Calu3 (cell line): ENCODE measurements around the gene QPRT. TPM values are rescaled to one million over a fixed set of nuclear protein-coding genes. Genes with fewer than 3 reads are reported as not detected.
A peak's percentile ranks its signal among the peaks of the same experiment; 100 is the strongest.
"Not testable (repeated sequence)": the region's sequence is repeated elsewhere in the genome, so short reads cannot be mapped to it uniquely, and the experiment has no call there.

Source experiments
- Bru-seq: library from RNA; stranded (reverse); fragments of 400-500 nt; gene quantifications from one replicate; lab custom pipeline; 2021; lab: Mats Ljungman, UMichigan
- BruChase-seq, 2 experiments: library from RNA; stranded (reverse); fragments of 400-500 nt; gene quantifications; one replicate each; lab custom pipeline; 2021; lab: Mats Ljungman, UMichigan
- BruUV-seq: library from RNA; stranded (reverse); fragments of 400-500 nt; replicated peaks from 2 replicates; lab custom pipeline; 2021; lab: Mats Ljungman, UMichigan
- CTCF ChIA-PET: fragments of 300-600 bp; sonication (Branson Sonifier 250); formaldehyde crosslinking; loops from one replicate; lab custom pipeline; 2022; ENCODE audit warnings: antibody characterized with exemption; lab: Charles Lee
- DNase-seq: peaks from one replicate; pipeline ENCODE4 v3.0.0; 2022
- H3K27ac Mint-ChIP-seq: one replicate; pipeline ENCODE4 v1.8.0; 2022; ENCODE audit warnings: mixed read lengths; ENCODE audit not compliant: unreplicated experiment
- H3K27me3 Mint-ChIP-seq: one replicate; pipeline ENCODE4 v1.8.0; 2022; ENCODE audit warnings: mixed read lengths; ENCODE audit not compliant: unreplicated experiment
- H3K36me3 Mint-ChIP-seq: one replicate; pipeline ENCODE4 v1.8.0; 2022; ENCODE audit warnings: mild to moderate bottlenecking, moderate library complexity, mixed read lengths; ENCODE audit not compliant: insufficient read depth, unreplicated experiment
- H3K4me1 Mint-ChIP-seq: one replicate; pipeline ENCODE4 v1.8.0; 2022; ENCODE audit warnings: mild to moderate bottlenecking, low read depth, mixed read lengths; ENCODE audit not compliant: unreplicated experiment
- H3K4me3 Mint-ChIP-seq: one replicate; pipeline ENCODE4 v1.8.0; 2022; ENCODE audit warnings: mild to moderate bottlenecking, low read depth, moderate library complexity, mixed read lengths; ENCODE audit not compliant: unreplicated experiment
- H3K9me3 Mint-ChIP-seq: one replicate; pipeline ENCODE4 v1.8.0; 2022; ENCODE audit warnings: low read depth, mixed read lengths; ENCODE audit not compliant: unreplicated experiment
- CTCF ChIP-seq: fragments of 200-600 bp; IDR thresholded peaks from one replicate; pipeline ENCODE4 v1.8.0; 2022; ENCODE audit warnings: antibody characterized with exemption; ENCODE audit not compliant: unreplicated experiment
- intact Hi-C: fragments of 100-400 bp; cut with micrococcal nuclease; formaldehyde crosslinking; loops from one replicate; pipeline ENCODE4 v1.10.0; 2022; ENCODE audit not compliant: unreplicated experiment
- long read RNA-seq: library from polyadenylated mRNA; stranded (forward); transcript quantifications from one replicate; pipeline ENCODE4 v2.0.0, GENCODE V29; 2022
- total RNA-seq: library from RNA; stranded (reverse); gene quantifications from 2 replicates; pipeline ENCODE4 v1.2.3, GENCODE V29; 2022

The QPRT gene
- total RNA-seq (4.6 and 7.5 TPM in 2 replicates), Bru-seq, nascent RNA (percentile 37 among the genes with signal in this experiment), BruChase-seq, experiment 1, labeled RNA remaining after a 6-hour chase (percentile 46 among the genes with signal in this experiment), BruChase-seq, experiment 2, labeled RNA remaining after a 2-hour chase (percentile 45 among the genes with signal in this experiment)
- long read RNA-seq, transcript QPRT-202 (4 exons, 2,343 nt), result major isoform, 5 of 15 reads
- long read RNA-seq, partial matches to known transcripts, result 1 of 15 reads
- long read RNA-seq, other reads (novel, unspliced or antisense), result 8 of 15 reads

GRCh38 chr16:29678691-29679267, at the start of gene QPRT:
TSS of gene QPRT (plus strand) at chr16:29679180. CDS start at chr16:29679198, 18 bp downstream.
- no peak within 1 kb of the TSS for H3K4me3 Mint-ChIP-seq
- H3K4me1 Mint-ChIP-seq, result no peaks in the 10 kb centered on the region
- no peak for DNase-seq
- no peak for TF ChIP-seq CTCF
- CTCF ChIA-PET, result interaction anchor here (0.6 kb wide), 1 partner anchor 182 kb away, joined by 7 read pairs; no protein-coding TSS in a partner anchor
- H3K27me3 Mint-ChIP-seq, result no peaks in the 10 kb centered on the region
- no TSS peak for BruUV-seq
- H3K9me3 Mint-ChIP-seq, result no peaks in the 10 kb centered on the region
- H3K27ac Mint-ChIP-seq, result no peak within 1 kb of the TSS
- intact Hi-C loops, result no loop called here
- no peaks in the 10 kb centered on the region for H3K36me3 Mint-ChIP-seq

GRCh38 chr16:29629318-29629717, 49.7 kb upstream of the QPRT start:
- H3K4me1 Mint-ChIP-seq, H3K36me3 Mint-ChIP-seq, BruUV-seq, H3K4me3 Mint-ChIP-seq, H3K27ac Mint-ChIP-seq, DNase-seq, intact Hi-C loops, H3K27me3 Mint-ChIP-seq, H3K9me3 Mint-ChIP-seq: not testable (repeated sequence)
- CTCF ChIA-PET, result interaction anchor here (0.6 kb wide), 1 partner anchor 19 kb away, joined by 4 read pairs; no protein-coding TSS in a partner anchor

- CTCF ChIA-PET, H3K4me1 Mint-ChIP-seq, BruUV-seq: not testable (repeated sequence)
Observed at GRCh38 chr16:29631658-29632057, 47.3 kb upstream of the QPRT start.

GRCh38 chr16:29635902-29636301, 43.1 kb upstream of the QPRT start:
- DNase-seq, H3K9me3 Mint-ChIP-seq, CTCF ChIA-PET, H3K27me3 Mint-ChIP-seq, H3K4me3 Mint-ChIP-seq, intact Hi-C loops, H3K4me1 Mint-ChIP-seq, BruUV-seq, H3K27ac Mint-ChIP-seq, H3K36me3 Mint-ChIP-seq: not testable (repeated sequence)

More at GRCh38 chr16:29631658-29632057, 47.3 kb upstream of the QPRT start:
- intact Hi-C loops, H3K27me3 Mint-ChIP-seq, H3K9me3 Mint-ChIP-seq, DNase-seq, H3K36me3 Mint-ChIP-seq, H3K27ac Mint-ChIP-seq, H3K4me3 Mint-ChIP-seq: not testable (repeated sequence)

GRCh38 chr16:29636368-29636767, 42.6 kb upstream of the QPRT start:
- H3K27ac Mint-ChIP-seq, CTCF ChIA-PET, H3K4me1 Mint-ChIP-seq, DNase-seq, BruUV-seq, H3K9me3 Mint-ChIP-seq, H3K36me3 Mint-ChIP-seq, H3K27me3 Mint-ChIP-seq, H3K4me3 Mint-ChIP-seq, intact Hi-C loops: not testable (repeated sequence)

- H3K4me3 Mint-ChIP-seq, result not testable (repeated sequence)
Observed at GRCh38 chr16:29638751-29639150, 40.2 kb upstream of the QPRT start.

More at GRCh38 chr16:29638751-29639150, 40.2 kb upstream of the QPRT start:
- H3K36me3 Mint-ChIP-seq, intact Hi-C loops, DNase-seq, H3K27me3 Mint-ChIP-seq, H3K4me1 Mint-ChIP-seq, BruUV-seq, H3K27ac Mint-ChIP-seq, H3K9me3 Mint-ChIP-seq, CTCF ChIA-PET: not testable (repeated sequence)
